HepG2 (cell line): ENCODE results near the gene NBR1. TPM values are rescaled to one million over a fixed set of nuclear protein-coding genes. Genes with fewer than 3 reads are reported as not detected.

Source experiments
- FOXK2 ChIP-seq: fragments of 450-650 bp; IDR thresholded peaks from 2 replicates; pipeline ENCODE4 v1.6.1; 2016
- GLI4 ChIP-seq: sonication (generic); formaldehyde crosslinking; IDR thresholded peaks from 2 replicates; pipeline ENCODE4 v1.5.1; 2020; ENCODE audit warnings: missing genetic modification reagents, mild to moderate bottlenecking, moderate library complexity, borderline replicate concordance
- GZF1 ChIP-seq: sonication (generic); formaldehyde crosslinking; IDR thresholded peaks from 2 replicates; pipeline ENCODE4 v1.5.1; 2020; ENCODE audit warnings: mild to moderate bottlenecking, missing genetic modification reagents
- IKZF4 ChIP-seq: sonication (generic); formaldehyde crosslinking; IDR thresholded peaks from 2 replicates; pipeline ENCODE4 v1.5.1; 2020; ENCODE audit warnings: borderline replicate concordance, mild to moderate bottlenecking, low read depth, missing genetic modification reagents; ENCODE audit errors: not compliant biosample characterization
- MIXL1 ChIP-seq: IDR thresholded peaks from 2 replicates; pipeline ENCODE4 v1.6.1; 2016
- NFYB ChIP-seq: sonication (generic); formaldehyde crosslinking; IDR thresholded peaks from 2 replicates; pipeline ENCODE4 v1.4.0; 2020; ENCODE audit warnings: missing genetic modification reagents
- POLR2A ChIP-seq, 2 experiments: IDR thresholded peaks; 2 replicates each; pipeline ENCODE4 v1.6.1; 2011; ENCODE audit warnings: low read depth in 2 of 2, low read length in 2 of 2, mild to moderate bottlenecking in 1 of 2, moderate library complexity in 1 of 2; ENCODE audit not compliant: insufficient read depth in 1 of 2
- POLR2AphosphoS2 ChIP-seq: IDR thresholded peaks from 2 replicates; pipeline ENCODE4 v1.6.1; 2011; ENCODE audit warnings: low read depth, low read length, improper control_type of control experiment
- POLR2AphosphoS5 ChIP-seq: IDR thresholded peaks from 2 replicates; pipeline ENCODE4 v1.6.1; 2012; ENCODE audit warnings: low read depth, low read length
- RORA ChIP-seq: sonication (generic); formaldehyde crosslinking; IDR thresholded peaks from 2 replicates; pipeline ENCODE4 v1.5.0; 2020; ENCODE audit warnings: mild to moderate bottlenecking, missing genetic modification reagents, moderate library complexity
- SATB2 ChIP-seq: sonication (generic); formaldehyde crosslinking; IDR thresholded peaks from 2 replicates; pipeline ENCODE4 v1.5.0; 2020; ENCODE audit warnings: missing genetic modification reagents
- ZC3H4 ChIP-seq: sonication (generic); formaldehyde crosslinking; IDR thresholded peaks from 2 replicates; pipeline ENCODE4 v1.4.0; 2020; ENCODE audit warnings: missing genetic modification reagents, borderline replicate concordance
- ZFY ChIP-seq: sonication (generic); formaldehyde crosslinking; IDR thresholded peaks from 2 replicates; pipeline ENCODE4 v1.4.0; 2020; ENCODE audit warnings: missing genetic modification reagents
- ZMYM3 ChIP-seq: sonication (generic); formaldehyde crosslinking; IDR thresholded peaks from 2 replicates; pipeline ENCODE4 v1.5.1; 2020; ENCODE audit warnings: mild to moderate bottlenecking, missing genetic modification reagents
- ZNF296 ChIP-seq: sonication (generic); formaldehyde crosslinking; conservative IDR thresholded peaks from 2 replicates; pipeline ENCODE4 v1.5.0; 2020; ENCODE audit warnings: mild to moderate bottlenecking, missing genetic modification reagents
- ZNF446 ChIP-seq: sonication (generic); formaldehyde crosslinking; IDR thresholded peaks from 2 replicates; pipeline ENCODE4 v1.5.0; 2020; ENCODE audit warnings: mild to moderate bottlenecking, missing genetic modification reagents
- ZNF563 ChIP-seq: sonication (generic); formaldehyde crosslinking; IDR thresholded peaks from 2 replicates; pipeline ENCODE4 v1.8.0; 2022; ENCODE audit warnings: mild to moderate bottlenecking, moderate library complexity, missing genetic modification reagents
- ZNF572 ChIP-seq: sonication (generic); formaldehyde crosslinking; IDR thresholded peaks from 2 replicates; pipeline ENCODE4 v1.5.1; 2020; ENCODE audit warnings: mild to moderate bottlenecking, missing genetic modification reagents
- polyA plus RNA-seq, 8 experiments: library from polyadenylated mRNA; depleted of rRNA in 3 of 8; stranded (reverse) in 7 of 8; unstranded in 1 of 8; fragments of >200 nt; fragmentation: Illumina TruSeq in 4 of 8; extraction: Trizol in 4 of 8; gene quantifications; 2 replicates each; pipeline versions ENCODE4 v1.2.1 to v1.2.3, GENCODE V29; 2011 to 2016; ENCODE audit warnings: low read depth in 4 of 8, missing spikeins in 1 of 8, mixed read lengths in 1 of 8; ENCODE audit not compliant: insufficient read depth in 1 of 8
- total RNA-seq, 5 experiments: library from RNA; depleted of rRNA; stranded (reverse); fragments of >200 nt; fragmentation: Illumina TruSeq; extraction: Trizol; gene quantifications; 2 replicates each; pipeline ENCODE4 v1.2.3, GENCODE V29; 2016; ENCODE audit warnings: low read depth in 1 of 5
- TF ChIP-seq, protein P1 (sequence below): sonication (generic); formaldehyde crosslinking; IDR thresholded peaks from 2 replicates; pipeline ENCODE4 v1.8.0; 2022; ENCODE audit warnings: missing genetic modification reagents, mild to moderate bottlenecking, inconsistent platforms, borderline replicate concordance
- TF ChIP-seq, protein P2 (sequence below): sonication (generic); formaldehyde crosslinking; IDR thresholded peaks from 2 replicates; pipeline ENCODE4 v1.4.0; 2020; ENCODE audit warnings: missing genetic modification reagents
- TF ChIP-seq, protein P3 (sequence below): sonication (generic); formaldehyde crosslinking; IDR thresholded peaks from 2 replicates; pipeline ENCODE4 v1.8.0; 2022; ENCODE audit warnings: mild to moderate bottlenecking, missing genetic modification reagents; ENCODE audit not compliant: insufficient replicate concordance
- TF ChIP-seq, protein P4 (sequence below): sonication (generic); formaldehyde crosslinking; IDR thresholded peaks from 2 replicates; pipeline ENCODE4 v1.4.0; 2020; ENCODE audit warnings: missing genetic modification reagents
- TF ChIP-seq, protein P5 (sequence below): sonication (generic); formaldehyde crosslinking; conservative IDR thresholded peaks from 2 replicates; pipeline ENCODE4 v1.5.0; 2020; ENCODE audit warnings: missing genetic modification reagents

NBR1 gene
- total and polyA plus RNA-seq, 2 of the 13 experiments (the other 11 are each of a cell fraction or from before 2014, with no cell fraction given) = 51.7 to 121 TPM

DNA sequence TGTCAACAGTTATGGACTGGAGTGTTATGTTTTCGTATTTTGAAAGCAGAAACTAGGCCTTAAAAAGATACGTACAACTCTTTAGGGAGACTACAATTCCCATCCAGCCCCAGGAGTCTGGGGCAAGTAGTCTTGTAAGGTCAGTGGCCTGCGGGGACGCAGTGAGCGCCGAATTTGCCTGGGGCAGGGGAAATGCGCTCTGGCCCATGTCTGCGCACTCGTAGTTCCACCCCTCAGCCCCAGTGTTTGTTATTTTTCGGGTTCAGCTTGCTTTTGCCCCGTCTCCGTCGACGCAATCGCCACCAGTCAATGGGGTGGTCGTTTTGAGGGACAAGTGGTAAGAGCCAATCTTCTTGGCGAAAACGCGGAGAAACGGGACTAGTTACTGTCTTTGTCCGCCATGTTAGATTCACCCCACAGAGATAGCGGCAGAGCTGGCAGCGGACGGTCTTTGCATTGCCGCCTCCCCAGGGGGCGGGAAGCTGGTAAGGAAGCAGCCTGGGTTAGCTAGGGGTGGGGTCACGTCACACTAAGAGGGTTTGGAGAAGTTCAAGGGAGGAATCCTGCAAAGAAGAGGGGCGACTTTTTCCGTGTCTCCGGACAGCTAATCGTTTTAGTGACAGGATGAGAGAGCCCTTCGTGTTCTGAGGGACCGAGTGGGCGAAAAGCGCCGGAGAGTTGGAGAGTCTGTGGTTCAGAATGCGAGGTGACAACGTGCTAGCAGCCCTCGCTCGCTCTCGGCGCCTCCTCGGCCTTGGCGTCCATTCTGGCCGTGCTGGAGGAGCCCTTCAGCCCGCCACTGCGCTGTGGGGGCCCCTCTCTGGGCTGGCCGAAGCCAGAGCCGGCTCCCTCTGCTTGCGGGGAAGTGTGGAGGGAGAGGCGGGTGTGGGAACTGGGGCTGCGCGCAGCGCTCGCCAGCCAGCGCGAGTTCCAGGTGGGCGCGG is 44.8 kb upstream of the NBR1 start (continued):
- TF ChIP-seq GLI4 (CRISPR knock-in tag) (no peak), MIXL1 (CRISPR knock-in tag) (no peak), ZMYM3 (CRISPR knock-in tag) (0 out of 2 replicates have a peak, but pooled peaks have one; percentile 22), ZC3H4 (peak; percentile 79; the same call in 1 of the 2 replicates), ZNF563 (CRISPR knock-in tag) (peak; percentile 61; the same call in 1 of the 2 replicates), ZNF572 (CRISPR knock-in tag) (peak; percentile 85; the same call in 1 of the 2 replicates), IKZF4 (CRISPR knock-in tag) (no peak), GZF1 (0 out of 2 replicates have a peak, but pooled peaks have one; percentile 60), NFYB (CRISPR knock-in tag) (no peak), FOXK2 (no peak), POLR2A (IDR thresholded peaks at IDR 0.05; ENCODE audit: insufficient read depth in 1 of 2, low read depth in 2 of 2, low read length in 2 of 2) (peak in 1 of 2 experiments; percentile 83; a peak in 2 of 4 replicates), ZNF446 (CRISPR knock-in tag) (no peak), RORA (CRISPR knock-in tag) (no peak), POLR2AphosphoS2 (0 out of 2 replicates have a peak, but pooled peaks have one; percentile 12), ZFY (0 out of 2 replicates have a peak, but pooled peaks have one; percentile 2), POLR2AphosphoS5 (0 out of 2 replicates have a peak, but pooled peaks have one; percentile 32), SATB2 (CRISPR knock-in tag) (0 out of 2 replicates have a peak, but pooled peaks have one; percentile 44), ZNF296 (CRISPR knock-in tag) (0 out of 2 replicates have a peak, but pooled peaks have one; percentile 71)
- TF ChIP-seq, protein P1, sequence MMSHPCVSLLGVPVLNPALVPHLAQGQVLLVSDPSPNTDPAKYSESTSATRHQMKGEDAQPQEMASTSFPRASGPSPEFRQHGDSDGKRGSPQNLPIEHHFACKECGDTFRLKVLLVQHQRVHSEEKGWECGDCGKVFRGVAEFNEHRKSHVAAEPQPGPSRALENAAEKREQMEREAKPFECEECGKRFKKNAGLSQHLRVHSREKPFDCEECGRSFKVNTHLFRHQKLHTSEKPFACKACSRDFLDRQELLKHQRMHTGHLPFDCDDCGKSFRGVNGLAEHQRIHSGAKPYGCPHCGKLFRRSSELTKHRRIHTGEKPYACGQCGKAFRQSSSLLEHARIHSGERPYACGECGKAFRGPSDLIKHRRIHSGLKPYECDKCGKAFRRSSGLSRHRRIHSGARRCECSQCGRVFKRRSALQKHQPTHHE = no peak
- TF ChIP-seq, protein P2, sequence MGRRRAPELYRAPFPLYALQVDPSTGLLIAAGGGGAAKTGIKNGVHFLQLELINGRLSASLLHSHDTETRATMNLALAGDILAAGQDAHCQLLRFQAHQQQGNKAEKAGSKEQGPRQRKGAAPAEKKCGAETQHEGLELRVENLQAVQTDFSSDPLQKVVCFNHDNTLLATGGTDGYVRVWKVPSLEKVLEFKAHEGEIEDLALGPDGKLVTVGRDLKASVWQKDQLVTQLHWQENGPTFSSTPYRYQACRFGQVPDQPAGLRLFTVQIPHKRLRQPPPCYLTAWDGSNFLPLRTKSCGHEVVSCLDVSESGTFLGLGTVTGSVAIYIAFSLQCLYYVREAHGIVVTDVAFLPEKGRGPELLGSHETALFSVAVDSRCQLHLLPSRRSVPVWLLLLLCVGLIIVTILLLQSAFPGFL = no peak
- TF ChIP-seq, protein P3, sequence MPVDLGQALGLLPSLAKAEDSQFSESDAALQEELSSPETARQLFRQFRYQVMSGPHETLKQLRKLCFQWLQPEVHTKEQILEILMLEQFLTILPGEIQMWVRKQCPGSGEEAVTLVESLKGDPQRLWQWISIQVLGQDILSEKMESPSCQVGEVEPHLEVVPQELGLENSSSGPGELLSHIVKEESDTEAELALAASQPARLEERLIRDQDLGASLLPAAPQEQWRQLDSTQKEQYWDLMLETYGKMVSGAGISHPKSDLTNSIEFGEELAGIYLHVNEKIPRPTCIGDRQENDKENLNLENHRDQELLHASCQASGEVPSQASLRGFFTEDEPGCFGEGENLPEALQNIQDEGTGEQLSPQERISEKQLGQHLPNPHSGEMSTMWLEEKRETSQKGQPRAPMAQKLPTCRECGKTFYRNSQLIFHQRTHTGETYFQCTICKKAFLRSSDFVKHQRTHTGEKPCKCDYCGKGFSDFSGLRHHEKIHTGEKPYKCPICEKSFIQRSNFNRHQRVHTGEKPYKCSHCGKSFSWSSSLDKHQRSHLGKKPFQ (CRISPR knock-in tag) = peak; percentile 61
- TF ChIP-seq, protein P4, sequence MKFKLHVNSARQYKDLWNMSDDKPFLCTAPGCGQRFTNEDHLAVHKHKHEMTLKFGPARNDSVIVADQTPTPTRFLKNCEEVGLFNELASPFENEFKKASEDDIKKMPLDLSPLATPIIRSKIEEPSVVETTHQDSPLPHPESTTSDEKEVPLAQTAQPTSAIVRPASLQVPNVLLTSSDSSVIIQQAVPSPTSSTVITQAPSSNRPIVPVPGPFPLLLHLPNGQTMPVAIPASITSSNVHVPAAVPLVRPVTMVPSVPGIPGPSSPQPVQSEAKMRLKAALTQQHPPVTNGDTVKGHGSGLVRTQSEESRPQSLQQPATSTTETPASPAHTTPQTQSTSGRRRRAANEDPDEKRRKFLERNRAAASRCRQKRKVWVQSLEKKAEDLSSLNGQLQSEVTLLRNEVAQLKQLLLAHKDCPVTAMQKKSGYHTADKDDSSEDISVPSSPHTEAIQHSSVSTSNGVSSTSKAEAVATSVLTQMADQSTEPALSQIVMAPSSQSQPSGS = no peak
- TF ChIP-seq, protein P5, sequence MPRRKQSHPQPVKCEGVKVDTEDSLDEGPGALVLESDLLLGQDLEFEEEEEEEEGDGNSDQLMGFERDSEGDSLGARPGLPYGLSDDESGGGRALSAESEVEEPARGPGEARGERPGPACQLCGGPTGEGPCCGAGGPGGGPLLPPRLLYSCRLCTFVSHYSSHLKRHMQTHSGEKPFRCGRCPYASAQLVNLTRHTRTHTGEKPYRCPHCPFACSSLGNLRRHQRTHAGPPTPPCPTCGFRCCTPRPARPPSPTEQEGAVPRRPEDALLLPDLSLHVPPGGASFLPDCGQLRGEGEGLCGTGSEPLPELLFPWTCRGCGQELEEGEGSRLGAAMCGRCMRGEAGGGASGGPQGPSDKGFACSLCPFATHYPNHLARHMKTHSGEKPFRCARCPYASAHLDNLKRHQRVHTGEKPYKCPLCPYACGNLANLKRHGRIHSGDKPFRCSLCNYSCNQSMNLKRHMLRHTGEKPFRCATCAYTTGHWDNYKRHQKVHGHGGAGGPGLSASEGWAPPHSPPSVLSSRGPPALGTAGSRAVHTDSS (CRISPR knock-in tag) = no peak
